ENCODE measurements around the gene CABLES2. TPM values are rescaled to one million over a fixed set of nuclear protein-coding genes. Genes with fewer than 3 reads are reported as not detected.

CABLES2 gene
- total and polyA plus RNA-seq, 2 donors (not counting 3 experiments of a cell fraction or from before 2014, with no cell fraction given), result 7.8 to 9.9 TPM

DNA sequence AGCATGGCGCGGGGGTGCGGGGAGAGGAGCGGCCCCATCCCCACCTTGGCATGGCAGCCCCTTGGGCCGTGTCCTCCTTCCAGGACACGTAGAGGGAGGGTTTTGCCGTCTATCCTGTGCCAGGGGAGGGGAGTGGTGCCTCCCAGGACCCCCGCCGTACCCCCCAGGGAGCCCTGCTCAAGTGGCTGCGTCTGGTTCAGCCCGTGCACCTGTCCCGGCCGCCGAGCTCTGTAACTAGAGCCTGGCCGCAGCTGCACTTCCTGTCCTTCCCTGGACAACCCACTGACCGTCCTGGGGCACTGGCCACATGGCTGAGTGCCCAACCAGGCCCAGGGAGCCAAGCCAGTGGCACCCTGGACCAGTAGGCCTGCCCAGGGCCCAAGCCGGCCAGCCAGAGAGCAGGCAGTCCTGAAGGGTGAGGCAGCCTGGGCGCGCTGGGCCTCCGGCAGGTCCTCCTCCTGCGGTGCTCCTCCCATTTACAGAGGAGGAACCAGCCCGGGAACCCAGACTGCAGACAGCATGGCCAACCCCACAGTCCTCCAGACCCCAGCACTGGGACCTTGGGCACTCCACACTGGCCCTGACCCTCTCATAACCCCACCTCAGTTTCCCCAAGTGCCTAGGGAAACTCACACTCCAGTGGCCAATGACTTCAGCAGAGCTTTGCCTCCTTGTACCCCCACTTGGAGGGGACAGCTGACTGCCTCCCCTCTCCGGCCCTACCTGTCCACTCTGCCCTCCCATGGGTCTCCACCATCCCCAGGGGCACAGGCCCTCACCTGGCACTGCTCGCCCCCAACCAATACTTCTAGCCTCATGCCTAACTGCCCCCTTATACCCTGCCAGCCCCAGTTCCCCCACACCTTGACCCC lies 48.7 kb downstream of the CABLES2 start:
- H3K79me2 ChIP-seq (ENCODE audit: control insufficient read depth, insufficient read depth, low read length), result peaks cover 68% of the 10 kb centered on the region
- peak overlapping the region; percentile 1 for H3K4me2 ChIP-seq (ENCODE audit: insufficient read depth, low read length)
- peak overlapping the region; percentile 89 for H3K27ac ChIP-seq (ENCODE audit: insufficient read depth, low read depth, low read length)
- H3K36me3 ChIP-seq (ENCODE audit: control insufficient read depth in 2 of 2, extremely low read depth in 1 of 2, insufficient read depth in 2 of 2, low read length in 2 of 2), result no peaks in the 10 kb centered on the region
- CTCF ChIA-PET, result interaction anchor here (1.7 to 5.0 kb wide), 4 partner anchors 10 to 56 kb away, joined by 3 to 50 read pairs (median 20); partner anchors contain the start of gene LAMA5
- peaks cover 59% of the 10 kb centered on the region for H3K4me1 ChIP-seq (ENCODE audit: control insufficient read depth, extremely low read depth, insufficient read depth, low read length)
- peak; percentile 65 for DNase-seq (ENCODE audit: low read depth, low spot score)
- intact Hi-C loops (cut with micrococcal nuclease), result loop anchor here (1.0 to 5.0 kb wide), 4 partner anchors 24 to 436 kb away; partner anchors contain the start of gene ADRM1
- H3K9ac ChIP-seq (replicated peaks; ENCODE audit: extremely low read depth, insufficient read depth, low read length), result peak overlapping the region; percentile 53
- BruUV-seq (replicated peaks), result no TSS peak
- H2AFZ ChIP-seq (ENCODE audit: low read depth, low read length), result no peak overlapping the region
- POLR2A ChIA-PET, result interaction anchor here (1.0 to 1.2 kb wide), 2 partner anchors 28 to 53 kb away, joined by 3 to 8 read pairs; partner anchors contain the start of gene RPS21
- dilution Hi-C loops (cut with MboI; ENCODE audit: extremely low pct_ligation_motif_present, low sequenced_read_pairs), result no loop called here
- no peaks in the 10 kb centered on the region for H3K9me1 ChIP-seq (replicated peaks; ENCODE audit: control insufficient read depth, extremely low read depth, insufficient read depth, low read length)
- no peaks in the 10 kb centered on the region for H3K27me3 ChIP-seq (ENCODE audit: control insufficient read depth in 2 of 2, insufficient read depth in 2 of 2, low read length in 2 of 2)
- H4K20me1 ChIP-seq (replicated peaks; ENCODE audit: control insufficient read depth, extremely low read depth, insufficient read depth, low read length), result no peaks in the 10 kb centered on the region
- H3K4me3 ChIP-seq (replicated peaks in 1 of 3; ENCODE audit: insufficient read depth in 1 of 3, low read depth in 1 of 3, low read length in 3 of 3), result no peak overlapping the region
- H3K9me3 ChIP-seq (replicated peaks; ENCODE audit: control insufficient read depth, insufficient read depth, low read length), result no peaks in the 10 kb centered on the region
- FAIRE-seq, result peak; percentile 77
- TF ChIP-seq FOS (IDR thresholded peaks at IDR 0.05; ENCODE audit: borderline replicate concordance, insufficient read depth, low read length) (no peak), POLR2AphosphoS5 (IDR thresholded peaks at IDR 0.05; ENCODE audit: insufficient read depth, low read depth, low read length) (peak; percentile 49), POLR2A (IDR thresholded peaks at IDR 0.05; ENCODE audit: low read depth, low read length) (peak; percentile 34)

DNA sequence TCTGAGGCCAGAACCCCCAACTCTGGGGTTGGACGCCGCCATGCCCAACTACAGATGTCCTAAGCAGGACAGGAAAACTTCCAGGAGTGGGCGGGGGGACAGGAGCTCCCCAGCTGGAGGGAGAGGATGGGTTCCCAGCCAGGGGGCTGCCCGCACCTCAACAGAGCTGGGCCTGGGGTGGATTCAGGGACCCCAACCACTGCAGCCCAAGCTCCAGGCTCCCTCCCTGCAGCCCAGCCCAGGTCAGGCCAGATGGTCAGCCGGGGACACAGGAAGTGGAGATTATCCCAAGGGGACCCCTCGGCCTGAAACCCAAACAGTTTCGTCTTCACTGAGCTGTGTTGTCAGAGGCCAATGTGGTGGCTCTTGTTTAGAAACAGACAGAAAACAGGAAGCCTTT lies 49.4 kb downstream of the CABLES2 start:
- dilution Hi-C loops (cut with MboI; ENCODE audit: extremely low pct_ligation_motif_present, low sequenced_read_pairs), result no loop called here
- POLR2A ChIA-PET, result interaction anchor here (1.0 kb wide), 1 partner anchor 29 kb away, joined by 8 read pairs; the partner anchor contains the start of gene RPS21
- Histone ChIP-seq H3K4me1 (ENCODE audit: control insufficient read depth, extremely low read depth, insufficient read depth, low read length) (peaks cover 53% of the 10 kb centered on the region), H4K20me1 (replicated peaks; ENCODE audit: control insufficient read depth, extremely low read depth, insufficient read depth, low read length) (no peaks in the 10 kb centered on the region), H3K27me3 (ENCODE audit: control insufficient read depth in 2 of 2, insufficient read depth in 2 of 2, low read length in 2 of 2) (no peaks in the 10 kb centered on the region), H3K9me1 (replicated peaks; ENCODE audit: control insufficient read depth, extremely low read depth, insufficient read depth, low read length) (no peaks in the 10 kb centered on the region), H3K36me3 (ENCODE audit: control insufficient read depth in 2 of 2, extremely low read depth in 1 of 2, insufficient read depth in 2 of 2, low read length in 2 of 2) (no peaks in the 10 kb centered on the region), H3K27ac (ENCODE audit: insufficient read depth, low read depth, low read length) (peak overlapping the region; percentile 89), H3K9me3 (replicated peaks; ENCODE audit: control insufficient read depth, insufficient read depth, low read length) (no peaks in the 10 kb centered on the region), H3K4me2 (ENCODE audit: insufficient read depth, low read length) (peak overlapping the region; percentile 7), H3K4me3 (replicated peaks in 1 of 3; ENCODE audit: insufficient read depth in 1 of 3, low read depth in 1 of 3, low read length in 3 of 3) (no peak overlapping the region), H2AFZ (ENCODE audit: low read depth, low read length) (no peak overlapping the region), H3K9ac (replicated peaks; ENCODE audit: extremely low read depth, insufficient read depth, low read length) (peak overlapping the region; percentile 8), H3K79me2 (ENCODE audit: control insufficient read depth, insufficient read depth, low read length) (peaks cover 67% of the 10 kb centered on the region)
- FAIRE-seq (no peak), DNase-seq (ENCODE audit: low read depth, low spot score) (no peak)
- intact Hi-C loops (cut with micrococcal nuclease), result loop anchor here (1.0 to 5.0 kb wide), 4 partner anchors 8 to 48 kb away; no protein-coding TSS in a partner anchor
- no TSS peak for BruUV-seq (replicated peaks)
- TF ChIP-seq FOS (IDR thresholded peaks at IDR 0.05; ENCODE audit: borderline replicate concordance, insufficient read depth, low read length), result no peak
- TF ChIP-seq CTCF (IDR thresholded peaks at IDR 0.05; ENCODE audit: extremely low read depth in 1 of 2, insufficient read depth in 1 of 2, low read depth in 1 of 2, low read length in 2 of 2), result no peak
- no peak for TF ChIP-seq POLR2AphosphoS5 (IDR thresholded peaks at IDR 0.05; ENCODE audit: insufficient read depth, low read depth, low read length)
- no peak for TF ChIP-seq MYC (IDR thresholded peaks at IDR 0.05; ENCODE audit: low read depth, low read length)
- TF ChIP-seq, protein P1, sequence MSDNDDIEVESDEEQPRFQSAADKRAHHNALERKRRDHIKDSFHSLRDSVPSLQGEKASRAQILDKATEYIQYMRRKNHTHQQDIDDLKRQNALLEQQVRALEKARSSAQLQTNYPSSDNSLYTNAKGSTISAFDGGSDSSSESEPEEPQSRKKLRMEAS (IDR thresholded peaks at IDR 0.05; ENCODE audit: insufficient read depth, insufficient read length), result no peak
- no peak for TF ChIP-seq GATA2 (IDR thresholded peaks at IDR 0.05; ENCODE audit: insufficient read depth, insufficient read length, low read depth, low read length)
- no peak for TF ChIP-seq EZH2 (IDR thresholded peaks at IDR 0.05; ENCODE audit: borderline replicate concordance, low read depth, low read length, severe bottlenecking)
- no peak for TF ChIP-seq JUN (IDR thresholded peaks at IDR 0.05; ENCODE audit: borderline replicate concordance, insufficient read depth, insufficient read length, low read depth)
- no peak for TF ChIP-seq POLR2A (IDR thresholded peaks at IDR 0.05; ENCODE audit: low read depth, low read length)
- CTCF ChIA-PET, result interaction anchor here (1.7 to 5.0 kb wide), 4 partner anchors 11 to 56 kb away, joined by 3 to 50 read pairs (median 20); partner anchors contain the start of gene LAMA5
